Measurements from ENCODE around the gene GID8. TPM values are rescaled to one million over a fixed set of nuclear protein-coding genes. Genes with fewer than 3 reads are reported as not detected.

Gene GID8
- total and polyA plus RNA-seq, 2 of the 4 experiments (the other 2 are of a cell fraction) = 21.5 to 33.9 TPM

DNA sequence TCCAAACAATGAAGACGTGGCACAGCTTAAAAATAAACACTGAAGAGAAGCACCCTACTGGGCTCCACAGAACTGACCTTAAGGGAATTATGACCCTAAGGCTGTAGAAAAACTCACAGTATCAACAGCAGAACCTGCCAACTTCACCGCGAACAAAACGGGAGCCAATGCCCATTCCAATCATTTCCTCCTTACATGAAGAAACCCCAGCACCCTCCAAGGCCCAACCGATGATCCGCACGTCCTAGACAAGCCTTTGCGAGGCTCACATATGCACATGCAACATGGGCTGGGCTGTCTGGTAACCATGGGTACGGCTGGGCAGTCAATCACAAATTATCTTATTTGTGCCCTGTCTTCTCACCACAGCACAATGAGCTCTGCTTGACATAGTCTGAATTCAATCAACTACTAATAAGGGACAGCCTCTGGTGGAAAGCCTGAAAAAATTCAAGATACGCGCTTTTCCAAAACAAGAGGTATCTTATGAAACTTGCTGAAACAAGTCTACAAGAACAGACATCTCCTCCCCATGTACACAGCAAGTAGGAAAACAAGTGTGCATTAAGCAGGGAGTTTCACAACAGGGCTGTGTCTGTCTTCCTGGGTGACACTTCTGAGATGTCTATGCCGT lies 13.4 kb upstream of the GID8 start:
- Histone ChIP-seq H3K4me1 (ENCODE audit: control insufficient read depth, insufficient read depth, low read length) (peaks cover 22% of the 10 kb centered on the region), H3K9me1 (ENCODE audit: insufficient read depth, low read length) (peaks cover 22% of the 10 kb centered on the region), H3K56ac (ENCODE audit: extremely low read depth, insufficient read depth, low read length) (no peak overlapping the region), H4K8ac (ENCODE audit: low read depth in 2 of 2, low read length in 2 of 2) (no peak overlapping the region), H3K4me3 (ENCODE audit: insufficient read depth, low read depth, low read length) (peak overlapping the region; percentile 99), H3K14ac (replicated peaks; ENCODE audit: low read depth, low read length) (peak overlapping the region; percentile 32), H4K5ac (ENCODE audit: low read depth, low read length) (no peak overlapping the region), H3K4me2 (ENCODE audit: low read depth, low read length) (peak overlapping the region; percentile 92), H3K27me3 (ENCODE audit: control insufficient read depth, insufficient read depth, low read length) (no peaks in the 10 kb centered on the region), H2BK15ac (ENCODE audit: low read depth, low read length) (no peak overlapping the region), H3K23ac (ENCODE audit: low read depth, low read length) (peak overlapping the region; percentile 55), H2AFZ (replicated peaks; ENCODE audit: low read length, poor library complexity) (no peak overlapping the region), H2BK5ac (ENCODE audit: low read depth, low read length, poor library complexity, severe bottlenecking) (peak overlapping the region; percentile 91), H4K20me1 (ENCODE audit: insufficient read depth, low read length) (peaks cover 73% of the 10 kb centered on the region), H3K18ac (ENCODE audit: low read depth, low read length) (no peak overlapping the region), H2AK5ac (ENCODE audit: low read depth, low read length) (no peak overlapping the region; the same call in 1 of the 2 replicates), H3K4ac (ENCODE audit: low read depth, low read length) (peak overlapping the region; percentile 73), H3K9me3 (ENCODE audit: control insufficient read depth, insufficient read depth, low read length) (no peaks in the 10 kb centered on the region), H3K36me3 (ENCODE audit: control insufficient read depth, insufficient read depth, low read length) (no peaks in the 10 kb centered on the region), H3K27ac (ENCODE audit: insufficient read depth, low read length) (peak overlapping the region; percentile 54; the same call in 1 of the 2 replicates), H3K79me1 (ENCODE audit: low read depth in 1 of 2, low read length in 2 of 2) (peaks cover 10 to 74% of the 10 kb centered on the region in 2 experiments), H2BK20ac (ENCODE audit: low read depth, low read length) (no peak overlapping the region), H4K91ac (ENCODE audit: insufficient read depth, low read depth, low read length) (no peak overlapping the region; the same call in 1 of the 2 replicates), H2BK120ac (ENCODE audit: low read depth, low read length) (no peak overlapping the region), H3K9ac (ENCODE audit: low read depth, low read length) (peak overlapping the region; percentile 95), H2AK9ac (replicated peaks; ENCODE audit: low read depth, low read length, poor library complexity) (no peak overlapping the region)
- intact Hi-C loops (cut with micrococcal nuclease) = loop anchor here (2.0 kb wide), 1 partner anchor 24 kb away; no protein-coding TSS in a partner anchor
- CTCF ChIA-PET = no interaction called here
- BruUV-seq (replicated peaks) = TSS peak; percentile 15
- ATAC-seq (ENCODE audit: low read depth) (no peak), DNase-seq (peak; percentile 34)
- POLR2A ChIA-PET (ENCODE audit: unreplicated experiment) = no interaction called here
- TF ChIP-seq CEBPB (IDR thresholded peaks at IDR 0.05; ENCODE audit: low read depth, low read length) = peak; percentile 39
- TF ChIP-seq, protein P1, sequence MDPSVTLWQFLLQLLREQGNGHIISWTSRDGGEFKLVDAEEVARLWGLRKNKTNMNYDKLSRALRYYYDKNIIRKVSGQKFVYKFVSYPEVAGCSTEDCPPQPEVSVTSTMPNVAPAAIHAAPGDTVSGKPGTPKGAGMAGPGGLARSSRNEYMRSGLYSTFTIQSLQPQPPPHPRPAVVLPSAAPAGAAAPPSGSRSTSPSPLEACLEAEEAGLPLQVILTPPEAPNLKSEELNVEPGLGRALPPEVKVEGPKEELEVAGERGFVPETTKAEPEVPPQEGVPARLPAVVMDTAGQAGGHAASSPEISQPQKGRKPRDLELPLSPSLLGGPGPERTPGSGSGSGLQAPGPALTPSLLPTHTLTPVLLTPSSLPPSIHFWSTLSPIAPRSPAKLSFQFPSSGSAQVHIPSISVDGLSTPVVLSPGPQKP (IDR thresholded peaks at IDR 0.05; ENCODE audit: borderline replicate concordance, low read depth, low read length) = no peak
- dilution Hi-C loops (cut with HindIII; ENCODE audit: low sequenced_read_pairs, unreplicated experiment) = no loop called here
- in situ Hi-C loops (cut with MboI; ENCODE audit: low sequenced_read_pairs) = no loop called here
- WGBS, 2 experiments (ENCODE audit: extremely low coverage in 2 of 2, insufficient read length in 1 of 2) = 11% methylated on average over 5 of the region's 12 CpGs; no CpG with 5 or more reads in 1 of the 2 experiments

Data from IMR-90 (cell line).